ENCODE measurements around the gene CACNA1C.

The CACNA1C gene

DNA sequence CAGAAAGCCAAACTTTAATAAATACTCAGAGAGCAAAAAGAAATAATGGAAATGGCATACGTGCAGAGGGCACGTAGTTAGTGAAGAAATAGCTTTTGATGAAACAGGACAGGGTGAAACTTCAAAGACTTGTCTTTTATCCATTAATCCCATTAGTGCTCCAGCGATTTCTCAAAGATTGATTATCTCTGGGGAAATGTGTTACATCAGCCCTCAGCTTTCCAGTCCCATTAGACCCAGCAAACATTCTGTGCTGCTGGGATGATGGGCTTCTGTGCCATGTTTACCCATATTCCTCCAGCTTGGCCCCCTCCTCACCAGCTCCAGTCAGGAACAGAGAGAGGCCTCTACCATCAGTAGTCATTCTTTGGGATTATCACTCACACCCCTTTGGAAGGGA lies 113.1 kb downstream of the CACNA1C start:
- in situ Hi-C loops (cut with MboI; ENCODE audit: low sequenced_read_pairs): no loop called here

DNA sequence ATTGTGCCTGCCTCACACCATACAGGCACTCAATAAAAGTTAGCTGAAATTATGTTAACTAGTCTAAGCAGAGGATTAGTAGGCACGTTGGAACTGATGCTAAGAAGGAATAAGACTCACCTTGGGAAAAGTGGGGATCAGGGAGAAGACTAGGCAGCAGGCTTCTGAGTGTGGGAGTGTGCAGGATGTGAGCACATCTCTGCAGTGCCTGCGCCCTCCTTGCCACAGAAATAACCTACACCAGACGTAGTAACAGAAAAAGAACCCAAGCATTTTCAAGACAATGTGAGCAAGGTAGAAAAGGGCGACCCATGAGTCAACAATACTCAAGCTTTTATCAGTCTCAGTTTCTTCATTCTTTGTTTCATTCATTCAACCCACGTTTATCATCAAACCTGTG lies 113.9 kb downstream of the CACNA1C start:
- in situ Hi-C loops (cut with MboI; ENCODE audit: low sequenced_read_pairs): no loop called here

DNA sequence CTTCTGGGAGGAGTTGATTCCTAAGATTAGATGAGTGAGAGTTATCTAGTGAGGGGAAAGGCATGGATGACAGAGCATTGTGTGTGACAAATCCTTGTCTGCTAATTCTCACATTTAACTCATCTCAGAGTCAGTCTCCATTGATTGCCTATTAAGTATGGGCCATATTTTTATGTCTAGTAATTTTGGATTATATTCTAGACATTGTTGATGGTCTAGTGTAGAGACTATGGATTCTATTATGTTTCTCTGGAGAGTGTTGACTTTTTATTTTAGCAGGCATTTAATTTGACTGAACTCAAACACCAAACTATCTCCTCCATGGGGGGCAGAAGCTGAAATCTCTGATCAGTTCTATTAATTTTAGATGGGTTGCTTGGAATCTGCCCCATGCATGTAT lies 114.4 kb downstream of the CACNA1C start:
- in situ Hi-C loops (cut with MboI; ENCODE audit: low sequenced_read_pairs): no loop called here

DNA sequence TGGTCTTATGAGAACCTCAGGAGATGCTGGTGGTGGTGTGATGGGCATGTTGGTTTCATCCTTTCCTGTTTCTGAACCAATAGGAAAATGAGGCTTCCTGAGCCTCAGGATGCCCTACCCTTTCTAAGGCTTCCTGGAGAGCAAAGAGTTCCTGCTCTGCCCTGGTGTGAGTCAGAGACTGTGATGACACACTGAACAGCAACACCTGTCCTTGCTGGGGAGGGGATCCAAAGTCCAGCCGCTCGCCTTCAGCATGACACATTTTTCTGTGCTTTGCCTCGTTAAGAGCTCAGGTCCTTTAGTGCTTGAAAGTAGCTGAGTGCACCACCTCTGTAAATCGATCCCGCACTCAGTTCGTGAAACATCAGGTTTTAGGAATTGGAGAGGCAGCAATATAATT lies 116.0 kb downstream of the CACNA1C start:
- in situ Hi-C loops (cut with MboI; ENCODE audit: low sequenced_read_pairs): no loop called here

DNA sequence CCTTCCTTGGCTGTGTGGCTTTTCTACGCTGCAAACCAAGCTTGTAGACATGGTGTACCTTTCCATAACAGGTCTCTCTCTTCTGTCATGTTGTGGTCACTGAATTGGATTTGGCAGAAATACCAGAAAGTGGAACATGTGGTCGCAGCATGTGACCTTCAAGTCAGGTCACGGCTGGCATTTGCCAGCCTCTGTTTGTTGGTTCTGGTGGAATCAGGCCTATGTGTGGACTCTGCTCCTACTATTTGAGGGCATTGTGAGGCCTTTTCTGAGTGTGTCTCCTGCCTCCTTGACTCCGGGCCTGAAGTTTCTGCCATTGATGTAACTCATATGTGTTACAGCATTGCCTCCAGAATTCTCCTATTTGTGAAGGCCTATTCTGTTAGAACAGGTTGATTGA lies 116.7 kb downstream of the CACNA1C start:
- in situ Hi-C loops (cut with MboI; ENCODE audit: low sequenced_read_pairs): no loop called here

DNA sequence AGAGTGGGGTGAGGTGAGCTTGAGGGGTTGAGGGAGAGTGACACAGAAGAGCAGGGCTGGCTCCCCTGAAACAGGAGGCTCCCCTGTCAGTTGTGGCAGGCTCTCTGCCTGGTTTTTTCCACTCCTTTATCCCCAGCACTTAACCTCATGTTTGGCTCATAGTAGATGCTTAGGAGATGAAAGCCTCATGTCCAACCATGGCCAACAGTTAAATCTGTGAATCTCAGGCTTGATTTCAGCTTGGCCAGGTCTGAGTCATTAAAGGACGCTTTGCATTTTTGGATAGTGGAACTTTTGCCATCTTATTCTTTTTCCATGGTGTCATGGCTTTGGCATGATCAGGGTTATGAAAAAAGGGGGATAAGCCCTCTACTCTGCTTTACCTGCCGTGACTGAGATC lies 117.2 kb downstream of the CACNA1C start:
- in situ Hi-C loops (cut with MboI; ENCODE audit: low sequenced_read_pairs): no loop called here

DNA sequence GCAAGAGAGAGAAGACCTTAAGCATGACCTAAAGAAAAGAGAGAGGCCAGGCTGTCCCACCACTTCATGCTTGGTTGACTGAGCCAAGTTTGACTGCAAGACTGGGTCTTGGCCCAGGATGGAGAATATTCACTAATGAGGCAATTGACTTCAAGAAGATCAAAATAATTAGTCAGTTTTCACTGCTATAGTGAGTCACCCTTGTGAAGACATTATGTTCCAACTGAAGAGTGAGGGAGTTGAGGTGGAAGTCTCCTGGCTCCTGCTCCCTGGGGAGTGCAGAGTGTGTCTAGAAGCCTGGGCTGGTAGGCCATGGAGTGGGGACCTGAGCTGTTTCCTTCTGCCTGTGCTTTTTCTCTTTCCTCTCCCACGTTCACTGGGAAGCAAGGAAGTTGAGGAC lies 117.6 kb downstream of the CACNA1C start:
- in situ Hi-C loops (cut with MboI; ENCODE audit: low sequenced_read_pairs): no loop called here

DNA sequence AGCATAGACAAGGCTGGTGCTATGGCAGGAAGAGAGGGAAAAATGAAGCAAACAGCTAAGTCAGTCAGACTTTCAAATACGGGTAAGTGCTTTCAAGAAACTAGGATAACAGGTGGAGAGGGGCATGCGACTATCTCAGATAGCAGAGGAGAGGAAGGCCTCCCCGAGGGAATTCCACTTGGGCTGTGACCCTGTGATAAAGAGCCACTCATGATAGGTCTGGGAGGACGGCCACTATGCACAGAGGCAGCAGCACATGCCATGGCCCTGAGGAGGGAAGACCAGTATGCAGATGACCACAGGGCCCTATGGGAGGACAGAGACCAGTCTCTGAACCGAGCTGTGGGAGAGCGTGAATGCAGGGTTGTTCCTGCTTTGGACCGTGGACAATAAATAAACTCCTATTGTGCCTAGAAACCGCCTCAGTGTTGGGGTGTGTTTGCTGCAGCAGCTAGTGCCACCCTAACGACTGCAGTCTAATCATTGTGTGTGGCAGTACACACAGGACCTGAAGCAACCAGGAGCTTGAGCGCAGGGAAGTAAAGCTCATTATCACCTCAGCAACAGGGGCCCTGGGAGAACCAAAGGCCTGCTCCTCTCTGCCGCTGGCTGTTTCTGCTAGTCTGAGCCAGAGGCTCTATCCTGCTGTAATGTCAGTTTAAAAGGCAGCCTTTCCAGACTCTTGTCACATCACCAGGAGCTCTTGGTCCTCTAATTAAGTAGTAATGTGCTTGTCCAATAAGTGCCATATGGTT lies 119.1 kb downstream of the CACNA1C start:
- in situ Hi-C loops (cut with MboI; ENCODE audit: low sequenced_read_pairs): no loop called here

DNA sequence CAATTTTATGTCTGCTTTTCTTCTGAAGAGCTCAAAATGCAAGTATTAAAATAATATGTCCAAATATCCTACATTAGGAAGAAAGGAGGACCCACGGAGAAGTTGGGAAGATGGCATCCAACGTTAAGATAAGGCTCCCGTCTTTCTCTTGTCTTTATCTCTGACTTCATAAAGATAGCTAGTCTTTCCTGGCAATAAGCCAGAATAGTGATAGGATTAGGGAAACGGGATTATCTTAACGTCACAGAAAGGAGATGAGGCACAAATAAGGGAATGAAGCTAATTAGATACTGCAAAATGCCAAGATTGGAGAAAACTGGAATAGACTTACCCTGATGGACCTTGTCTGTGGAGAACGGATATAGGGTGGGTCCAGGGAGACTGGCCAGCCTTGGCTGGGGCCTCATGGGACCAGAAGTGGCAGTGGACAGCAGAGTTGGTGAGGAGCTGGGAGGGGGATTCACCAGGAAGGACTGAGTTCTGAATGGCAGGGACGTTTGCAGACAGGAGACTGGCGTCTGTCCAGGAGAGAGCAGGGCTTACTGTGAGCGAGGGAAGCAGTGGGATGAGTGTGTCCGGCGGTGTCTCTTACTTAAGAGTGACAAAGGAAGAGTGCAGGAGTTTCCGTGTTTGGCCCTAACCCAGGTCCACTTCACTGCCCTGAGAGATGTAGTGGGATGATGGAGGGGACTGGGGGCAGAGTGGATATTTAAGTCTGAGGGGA lies 119.9 kb downstream of the CACNA1C start:
- in situ Hi-C loops (cut with MboI; ENCODE audit: low sequenced_read_pairs): no loop called here

DNA sequence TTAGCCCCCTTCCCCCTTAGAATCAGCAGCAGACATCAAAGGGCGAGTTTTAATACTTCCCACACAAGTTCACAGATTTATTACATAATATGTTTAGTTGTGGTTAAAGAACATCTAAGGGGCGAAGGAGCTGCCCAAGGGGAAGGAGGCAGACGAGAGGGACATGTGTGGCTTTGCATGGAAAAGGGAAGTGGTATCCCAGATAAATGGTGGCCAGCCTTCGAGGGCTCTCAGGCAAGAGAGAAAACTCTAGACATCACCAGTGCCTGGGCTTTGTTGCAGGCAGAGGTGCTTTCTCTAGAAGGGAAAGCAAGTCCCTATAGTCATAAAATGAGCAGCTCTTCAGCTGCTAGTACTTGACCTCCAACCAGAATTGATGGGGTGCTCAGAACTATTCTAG lies 121.2 kb downstream of the CACNA1C start:
- in situ Hi-C loops (cut with MboI; ENCODE audit: low sequenced_read_pairs): no loop called here

DNA sequence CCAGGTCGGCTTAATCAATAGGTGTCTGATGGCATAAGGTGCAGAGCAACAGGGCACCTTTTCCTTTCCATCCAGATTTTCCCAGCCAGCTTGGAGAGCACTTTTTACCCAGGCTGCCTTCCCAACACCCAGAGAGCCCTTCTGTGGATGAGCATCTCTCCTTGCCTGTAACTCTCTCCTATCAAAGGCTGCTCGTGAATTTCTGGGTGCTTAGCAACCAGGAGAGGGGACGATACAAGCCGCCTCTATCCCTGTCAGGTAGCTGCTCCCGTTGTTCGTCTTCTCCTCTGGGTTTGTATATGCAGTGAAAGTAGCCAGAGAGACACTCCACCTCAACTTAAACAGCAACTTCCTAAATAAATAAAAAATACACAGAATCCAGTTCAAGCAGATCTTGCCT lies 124.2 kb downstream of the CACNA1C start:
- in situ Hi-C loops (cut with MboI; ENCODE audit: low sequenced_read_pairs): no loop called here

DNA sequence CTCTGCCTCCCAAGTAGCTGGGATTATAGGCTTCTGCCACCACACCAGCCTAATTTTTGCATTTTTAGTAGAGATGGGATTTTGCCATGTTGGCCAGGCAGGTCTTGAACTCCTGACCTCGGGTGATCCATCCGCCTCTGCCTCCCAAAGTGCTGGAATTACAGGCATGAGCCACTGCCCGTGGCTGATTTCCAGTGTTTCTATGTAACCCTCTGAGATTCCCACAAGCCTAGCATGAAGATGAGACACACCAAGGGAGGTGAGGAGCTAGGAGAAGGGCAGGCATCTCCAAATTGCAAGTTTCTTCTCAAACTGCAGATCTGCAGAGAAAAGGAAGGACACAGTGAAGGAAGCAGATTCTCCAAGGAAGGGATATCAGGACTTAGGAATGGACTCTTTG lies 125.0 kb downstream of the CACNA1C start:
- in situ Hi-C loops (cut with MboI; ENCODE audit: low sequenced_read_pairs): no loop called here

DNA sequence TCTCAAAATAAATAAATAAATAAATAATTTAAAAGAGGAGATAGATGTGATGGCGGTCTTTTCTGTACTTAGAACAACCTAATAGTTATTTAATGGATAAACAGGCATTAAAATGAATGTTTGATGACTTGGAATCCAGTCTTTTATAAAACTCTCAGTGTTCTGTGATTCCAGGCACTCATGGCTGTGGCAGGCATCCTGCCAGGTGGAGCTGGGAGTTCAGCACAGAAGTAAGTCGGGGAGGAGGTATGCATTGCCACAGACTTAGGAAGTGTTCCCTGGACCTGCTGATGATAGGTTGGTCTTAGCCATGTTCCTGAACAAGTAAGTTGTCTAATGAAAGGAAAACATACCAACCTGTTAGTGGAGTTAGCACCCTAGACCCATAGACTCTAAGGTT lies 126.3 kb downstream of the CACNA1C start:
- in situ Hi-C loops (cut with MboI; ENCODE audit: low sequenced_read_pairs): no loop called here

DNA sequence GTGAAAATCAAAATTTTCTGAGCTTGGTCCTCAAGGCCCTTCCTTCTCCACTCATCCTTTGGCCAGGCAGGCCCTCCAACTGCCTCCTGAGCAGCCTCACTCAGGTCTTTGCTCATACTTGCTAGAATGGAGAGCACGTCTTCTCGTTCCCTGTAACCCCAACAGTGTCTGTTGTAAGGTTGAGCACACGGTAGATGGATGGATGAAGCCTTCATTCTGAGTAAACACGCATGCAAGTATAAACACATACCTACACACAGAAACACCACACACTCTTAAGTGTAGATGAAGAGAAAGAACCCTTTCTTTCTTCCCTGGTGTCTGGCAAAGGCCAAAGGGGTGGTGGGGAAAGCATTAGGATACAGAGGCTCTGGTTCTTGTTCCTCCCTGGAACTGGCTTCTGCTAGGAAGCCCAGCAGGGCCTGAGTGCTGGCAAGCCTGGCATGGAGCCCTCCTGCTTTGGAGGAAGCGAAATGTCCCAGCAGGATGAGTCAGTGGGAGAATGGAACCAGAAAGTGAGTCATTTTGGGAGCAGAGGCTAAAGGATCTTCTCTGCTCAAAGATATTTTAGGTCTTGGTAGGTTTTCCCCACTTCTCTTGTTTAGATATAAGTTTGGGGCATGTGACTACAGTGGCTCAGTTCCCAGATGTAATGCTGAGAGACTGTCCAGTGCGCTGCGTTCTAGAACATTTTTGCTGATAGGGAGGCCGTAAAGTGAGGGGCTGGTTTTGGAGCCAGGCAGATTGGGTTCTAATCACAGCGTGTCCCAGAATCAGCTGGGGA lies 127.4 kb downstream of the CACNA1C start:
- in situ Hi-C loops (cut with MboI; ENCODE audit: low sequenced_read_pairs): no loop called here

DNA sequence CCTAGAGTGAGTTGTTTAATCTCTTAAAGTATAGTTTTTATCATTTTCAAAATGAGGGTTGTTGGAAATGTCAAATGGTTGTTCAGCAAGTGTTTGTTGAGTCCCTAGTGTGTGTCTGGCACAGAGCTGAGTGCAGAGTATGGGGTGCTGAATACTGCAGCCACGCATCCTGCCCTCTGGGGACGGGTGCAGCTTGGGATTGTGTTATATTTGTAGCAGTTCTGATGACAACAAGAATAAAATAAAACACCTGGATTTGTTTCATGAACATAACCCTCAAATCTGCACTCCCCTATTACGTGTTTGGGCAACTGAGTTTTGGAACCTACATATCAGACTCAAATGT lies 127.9 kb downstream of the CACNA1C start:
- in situ Hi-C loops (cut with MboI; ENCODE audit: low sequenced_read_pairs): no loop called here

DNA sequence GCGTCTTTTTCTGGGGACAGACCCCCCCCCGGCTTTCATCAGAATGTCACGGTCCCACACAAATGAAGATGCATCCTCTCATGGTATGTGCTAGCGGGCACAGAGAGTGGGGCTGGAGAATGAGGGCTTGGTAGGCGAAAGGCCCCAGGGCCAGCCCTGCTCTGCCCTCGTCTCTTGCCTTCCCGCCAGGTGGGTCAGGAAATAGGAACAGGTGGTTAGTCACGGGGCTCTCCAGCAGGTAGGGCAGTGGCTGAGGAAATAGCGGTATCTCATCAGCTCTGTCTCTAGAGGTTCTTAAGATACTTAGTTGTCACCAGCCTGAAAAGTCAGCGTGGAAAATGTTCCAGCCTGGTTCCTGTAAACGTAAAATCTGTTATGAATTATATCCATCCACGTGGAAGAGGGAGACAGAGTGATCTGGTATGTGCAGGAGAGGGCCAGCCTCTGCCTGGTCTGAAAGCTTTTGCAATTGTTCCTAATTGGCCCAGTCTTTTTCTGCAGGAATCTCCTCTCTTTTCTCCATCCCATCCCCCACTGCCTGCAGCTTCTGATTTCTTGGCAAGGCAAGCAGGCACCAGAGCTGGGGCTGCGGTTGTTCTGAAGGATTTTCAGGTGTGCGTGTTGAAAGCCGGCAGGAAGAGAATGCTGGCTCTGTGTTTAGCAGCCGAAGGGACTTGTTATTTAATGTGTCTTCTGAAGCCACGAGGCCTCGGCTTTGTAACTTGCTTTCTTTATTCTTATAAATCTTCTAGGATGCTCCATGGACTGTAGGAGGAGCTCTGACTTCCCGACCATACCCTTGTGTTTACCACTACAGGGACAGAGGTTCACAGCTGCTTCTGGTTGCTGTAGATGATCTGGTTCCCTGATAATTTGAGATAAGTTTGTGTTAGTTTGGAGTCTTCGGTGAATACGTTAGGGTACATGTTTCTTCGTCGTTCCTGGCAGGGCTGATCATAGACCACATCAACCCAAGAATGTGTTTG lies 131.1 kb downstream of the CACNA1C start:
- in situ Hi-C loops (cut with MboI; ENCODE audit: low sequenced_read_pairs): no loop called here

DNA sequence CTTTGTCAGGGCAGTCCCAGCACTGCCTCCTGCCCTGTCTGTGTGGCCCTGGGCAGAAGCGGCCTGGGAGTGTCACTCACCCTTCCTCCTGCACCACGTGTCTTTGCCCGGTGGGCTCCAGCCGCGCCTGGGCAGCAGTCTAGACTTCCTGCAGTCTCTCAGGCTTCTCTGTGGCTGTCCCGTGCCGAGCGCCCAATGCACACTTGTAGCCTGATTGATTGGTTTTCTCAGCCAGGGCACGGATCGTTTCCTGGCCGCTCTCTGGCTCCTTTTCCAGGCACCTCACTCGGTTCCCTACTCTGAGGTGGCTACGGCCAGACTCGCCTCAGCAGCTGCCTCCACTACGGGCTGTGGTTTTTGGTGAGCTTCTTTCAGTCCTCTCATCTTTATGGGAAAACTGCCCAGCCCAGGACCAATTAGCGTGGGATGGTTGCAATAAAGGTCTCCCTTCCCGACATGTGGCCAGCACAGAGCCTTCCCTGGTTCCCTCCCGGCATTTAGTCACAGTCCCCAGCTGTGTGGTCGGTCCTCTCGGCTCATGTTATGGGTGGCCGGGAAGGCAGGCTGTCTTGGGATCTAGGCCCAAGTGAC lies 133.1 kb downstream of the CACNA1C start:
- in situ Hi-C loops (cut with MboI; ENCODE audit: low sequenced_read_pairs): no loop called here

DNA sequence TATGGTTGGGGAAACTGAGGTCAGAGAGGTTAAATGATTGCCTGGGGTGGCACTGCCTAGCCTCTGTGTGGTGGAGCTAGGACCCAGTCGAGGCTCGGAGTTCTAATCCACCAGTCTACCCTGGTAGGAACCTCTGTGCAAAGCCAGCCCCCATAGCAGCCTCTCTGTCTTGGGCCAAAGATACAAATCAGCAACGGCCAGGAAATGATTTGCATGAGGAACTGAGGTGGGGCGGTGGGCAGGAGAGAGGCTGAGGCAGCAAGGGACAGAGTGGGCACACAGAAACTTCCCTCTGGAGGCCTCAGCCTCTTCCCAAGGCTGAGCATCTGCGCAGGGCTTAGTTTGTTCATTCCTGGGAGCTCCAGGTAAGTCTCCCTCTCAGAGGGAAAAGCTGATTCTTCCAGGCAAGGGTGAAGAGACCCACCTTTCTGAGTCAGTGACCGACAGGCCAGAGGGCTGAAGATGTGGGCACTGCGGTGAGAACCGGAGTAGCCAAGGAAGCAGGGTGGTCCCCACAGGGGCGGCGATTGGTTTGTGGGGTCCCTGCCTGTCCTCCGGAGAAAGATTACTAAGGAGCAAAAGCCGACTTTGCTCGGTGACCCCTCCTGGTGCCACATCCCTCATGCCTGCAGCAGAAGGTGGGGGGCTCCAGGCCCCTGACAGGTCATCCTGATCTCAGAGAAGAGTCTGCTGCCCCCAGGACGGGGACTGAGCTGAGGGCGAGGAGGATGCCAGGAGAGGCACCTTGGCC lies 134.6 kb downstream of the CACNA1C start:
- in situ Hi-C loops (cut with MboI; ENCODE audit: low sequenced_read_pairs): no loop called here

DNA sequence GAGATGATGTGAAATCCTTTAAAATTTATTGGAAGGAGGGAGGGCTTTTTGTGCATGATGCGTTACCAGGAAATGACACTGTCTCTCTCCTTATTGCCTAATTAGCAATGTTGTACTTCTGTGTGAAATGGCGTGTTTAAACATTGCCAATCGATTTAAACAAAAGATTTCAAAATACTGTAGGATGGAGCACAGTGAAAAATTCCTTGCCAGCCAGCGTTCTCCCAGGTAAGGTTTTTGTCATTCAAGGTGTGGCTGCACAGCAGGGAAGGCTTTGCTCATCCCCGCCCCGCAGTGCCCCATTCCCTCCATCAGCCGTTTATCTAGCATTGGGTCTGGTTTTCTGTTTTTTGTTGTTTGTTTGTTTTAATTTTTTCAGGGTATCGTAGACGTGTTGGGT lies 137.3 kb downstream of the CACNA1C start:
- in situ Hi-C loops (cut with MboI; ENCODE audit: low sequenced_read_pairs): no loop called here

All from HL-60/S4 treated with phorbol 12-myristate 13-acetate at 8.2 ng/mL for 4 days and 3 days (cell line).